GM13977 (cell line): ENCODE measurements around the gene STH.
"Not testable (repeated sequence)": the region's sequence is repeated elsewhere in the genome, so short reads cannot be mapped to it uniquely, and the experiment has no call there.

Source experiments
- DNase-seq: peaks from one replicate; pipeline ENCODE4 v3.0.0; 2012; ENCODE audit warnings: low spot score
- CTCF ChIP-seq: IDR thresholded peaks from 2 replicates; pipeline ENCODE4 v1.5.1; 2012; ENCODE audit warnings: mild to moderate bottlenecking, control low read depth; ENCODE audit not compliant: insufficient read depth; ENCODE audit errors: extremely low read depth, missing control alignments
- in situ Hi-C: fragments of 300-500 bp; cut with MboI; formaldehyde crosslinking; loops from one replicate; pipeline ENCODE4 v1.12.0; 2022; ENCODE audit warnings: low sequenced_read_pairs, low pct_unique_long_range_greater_than_20kb, mixed read lengths, inconsistent platforms; ENCODE audit not compliant: unreplicated experiment

The STH gene

GRCh38 chr17:46000292-46000691, 1.2 kb downstream of the STH start:
- no peak for DNase-seq
- TF ChIP-seq CTCF, result no peak
- in situ Hi-C loops, result loop anchor here (10.0 kb wide), 1 partner anchor 215 kb away; no protein-coding TSS in a partner anchor

DNA sequence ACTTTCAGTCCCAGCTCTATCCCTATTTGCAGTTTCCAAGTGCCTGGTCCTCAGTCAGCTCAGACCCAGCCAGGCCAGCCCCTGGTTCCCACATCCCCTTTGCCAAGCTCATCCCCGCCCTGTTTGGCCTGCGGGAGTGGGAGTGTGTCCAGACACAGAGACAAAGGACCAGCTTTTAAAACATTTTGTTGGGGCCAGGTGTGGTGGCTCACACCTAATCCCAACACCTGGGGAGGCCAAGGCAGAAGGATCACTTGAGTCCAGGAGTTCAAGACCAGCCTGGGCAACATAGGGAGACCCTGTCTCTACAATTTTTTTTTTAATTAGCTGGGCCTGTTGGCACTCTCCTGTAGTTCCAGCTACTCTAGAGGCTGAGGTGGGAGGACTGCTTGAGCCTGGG, 1.7 kb downstream of the STH start:
- no peak for TF ChIP-seq CTCF
- DNase-seq, result no peak
- in situ Hi-C loops, result loop anchor here (10.0 kb wide), 1 partner anchor 214 kb away; no protein-coding TSS in a partner anchor

DNA sequence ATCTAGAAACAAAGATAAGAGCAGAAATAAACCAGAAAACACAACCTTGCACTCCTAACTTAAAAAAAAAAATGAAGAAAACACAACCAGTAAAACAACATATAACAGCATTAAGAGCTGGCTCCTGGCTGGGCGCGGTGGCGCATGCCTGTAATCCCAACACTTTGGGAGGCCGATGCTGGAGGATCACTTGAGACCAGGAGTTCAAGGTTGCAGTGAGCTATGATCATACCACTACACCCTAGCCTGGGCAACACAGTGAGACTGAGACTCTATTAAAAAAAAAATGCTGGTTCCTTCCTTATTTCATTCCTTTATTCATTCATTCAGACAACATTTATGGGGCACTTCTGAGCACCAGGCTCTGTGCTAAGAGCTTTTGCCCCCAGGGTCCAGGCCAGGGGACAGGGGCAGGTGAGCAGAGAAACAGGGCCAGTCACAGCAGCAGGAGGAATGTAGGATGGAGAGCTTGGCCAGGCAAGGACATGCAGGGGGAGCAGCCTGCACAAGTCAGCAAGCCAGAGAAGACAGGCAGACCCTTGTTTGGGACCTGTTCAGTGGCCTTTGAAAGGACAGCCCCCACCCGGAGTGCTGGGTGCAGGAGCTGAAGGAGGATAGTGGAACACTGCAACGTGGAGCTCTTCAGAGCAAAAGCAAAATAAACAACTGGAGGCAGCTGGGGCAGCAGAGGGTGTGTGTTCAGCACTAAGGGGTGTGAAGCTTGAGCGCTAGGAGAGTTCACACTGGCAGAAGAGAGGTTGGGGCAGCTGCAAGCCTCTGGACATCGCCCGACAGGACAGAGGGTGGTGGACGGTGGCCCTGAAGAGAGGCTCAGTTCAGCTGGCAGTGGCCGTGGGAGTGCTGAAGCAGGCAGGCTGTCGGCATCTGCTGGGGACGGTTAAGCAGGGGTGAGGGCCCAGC, 2.6 kb downstream of the STH start:
- no peak for TF ChIP-seq CTCF
- DNase-seq, result no peak
- in situ Hi-C loops, result loop anchor here (10.0 kb wide), 1 partner anchor 213 kb away; no protein-coding TSS in a partner anchor

- peak; percentile 89 for TF ChIP-seq CTCF
- in situ Hi-C loops, result loop anchor here (10.0 kb wide), 1 partner anchor 212 kb away; no protein-coding TSS in a partner anchor
- peak; percentile 85 for DNase-seq
Measured at GRCh38 chr17:46002311-46002972, 3.4 kb downstream of the STH start.

- in situ Hi-C loops, result loop anchor here (10.0 kb wide), 1 partner anchor 212 kb away; no protein-coding TSS in a partner anchor
- TF ChIP-seq CTCF, result no peak
- no peak for DNase-seq
Measured at GRCh38 chr17:46002973-46003316, 3.9 kb downstream of the STH start.

- TF ChIP-seq CTCF, result no peak
- in situ Hi-C loops, result loop anchor here (10.0 kb wide), 1 partner anchor 211 kb away; no protein-coding TSS in a partner anchor
- no peak for DNase-seq
Measured at GRCh38 chr17:46003907-46004748, 5.1 kb downstream of the STH start.

DNA sequence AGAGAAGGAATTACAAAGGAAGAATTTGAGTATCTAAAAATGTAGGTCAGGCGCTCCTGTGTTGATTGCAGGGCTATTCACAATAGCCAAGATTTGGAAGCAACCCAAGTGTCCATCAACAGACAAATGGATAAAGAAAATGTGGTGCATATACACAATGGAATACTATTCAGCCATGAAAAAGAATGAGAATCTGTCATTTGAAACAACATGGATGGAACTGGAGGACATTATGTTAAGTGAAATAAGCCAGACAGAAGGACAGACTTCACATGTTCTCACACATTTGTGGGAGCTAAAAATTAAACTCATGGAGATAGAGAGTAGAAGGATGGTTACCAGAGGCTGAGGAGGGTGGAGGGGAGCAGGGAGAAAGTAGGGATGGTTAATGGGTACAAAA, 7.0 kb downstream of the STH start:
- in situ Hi-C loops, result loop anchor here (10.0 kb wide), 1 partner anchor 209 kb away; no protein-coding TSS in a partner anchor

More for the DNA sequence above, 7.0 kb downstream of the STH start:
- DNase-seq, result not testable (repeated sequence)
